Cerebellar nuclear complex (tissue), 1 donor: ENCODE data around the gene ARHGAP15.

Source experiments
- DNase-seq, 2 experiments: peaks; one replicate each; lab custom pipeline; 2025; lab: John Stamatoyannopoulos, UW

The ARHGAP15 gene

GRCh38 chr2:143398781-143399180 lies 269.6 kb downstream of the ARHGAP15 start:
- no peak for DNase-seq

- no peak for DNase-seq
Measured at GRCh38 chr2:143399631-143400069, 270.4 kb downstream of the ARHGAP15 start.

- DNase-seq: no peak
Measured at GRCh38 chr2:143401861-143402260, 272.6 kb downstream of the ARHGAP15 start.

- DNase-seq: no peak
Measured at GRCh38 chr2:143402451-143402850, 273.2 kb downstream of the ARHGAP15 start.

- no peak for DNase-seq
Measured at GRCh38 chr2:143410082-143410897, 281.1 kb downstream of the ARHGAP15 start.

- no peak for DNase-seq
Measured at GRCh38 chr2:143415571-143415970, 286.4 kb downstream of the ARHGAP15 start.

GRCh38 chr2:143417428-143417827 lies 288.2 kb downstream of the ARHGAP15 start:
- DNase-seq: no peak

GRCh38 chr2:143420313-143420712 lies 291.1 kb downstream of the ARHGAP15 start:
- DNase-seq: no peak

GRCh38 chr2:143422681-143423080 lies 293.5 kb downstream of the ARHGAP15 start:
- no peak for DNase-seq

GRCh38 chr2:143425896-143426295 lies 296.7 kb downstream of the ARHGAP15 start:
- no peak for DNase-seq

GRCh38 chr2:143426296-143426695 lies 297.1 kb downstream of the ARHGAP15 start:
- no peak for DNase-seq

- DNase-seq: no peak
Measured at GRCh38 chr2:143428700-143429099, 299.5 kb downstream of the ARHGAP15 start.

GRCh38 chr2:143429932-143430679 lies 300.9 kb downstream of the ARHGAP15 start:
- DNase-seq: no peak

GRCh38 chr2:143431316-143431715 lies 302.1 kb downstream of the ARHGAP15 start:
- no peak for DNase-seq

GRCh38 chr2:143433251-143433650 lies 304.0 kb downstream of the ARHGAP15 start:
- DNase-seq: no peak

GRCh38 chr2:143433840-143434239 lies 304.6 kb downstream of the ARHGAP15 start:
- DNase-seq: no peak

- no peak for DNase-seq
Measured at GRCh38 chr2:143434445-143434844, 305.2 kb downstream of the ARHGAP15 start.

GRCh38 chr2:143435131-143435530 lies 305.9 kb downstream of the ARHGAP15 start:
- DNase-seq: no peak

- DNase-seq: no peak
Measured at GRCh38 chr2:143436951-143437350, 307.7 kb downstream of the ARHGAP15 start.

GRCh38 chr2:143440411-143441012 lies 311.3 kb downstream of the ARHGAP15 start:
- DNase-seq: no peak

- no peak for DNase-seq
Measured at GRCh38 chr2:143442193-143442592, 313.0 kb downstream of the ARHGAP15 start.

GRCh38 chr2:143451642-143452281 lies 322.5 kb downstream of the ARHGAP15 start:
- no peak for DNase-seq
